Measurements from ENCODE around the gene B3GNT2.

B3GNT2 gene

GRCh38 chr2:62207491-62207890 is 11.6 kb downstream of the B3GNT2 start:
- no peak for DNase-seq

DNA sequence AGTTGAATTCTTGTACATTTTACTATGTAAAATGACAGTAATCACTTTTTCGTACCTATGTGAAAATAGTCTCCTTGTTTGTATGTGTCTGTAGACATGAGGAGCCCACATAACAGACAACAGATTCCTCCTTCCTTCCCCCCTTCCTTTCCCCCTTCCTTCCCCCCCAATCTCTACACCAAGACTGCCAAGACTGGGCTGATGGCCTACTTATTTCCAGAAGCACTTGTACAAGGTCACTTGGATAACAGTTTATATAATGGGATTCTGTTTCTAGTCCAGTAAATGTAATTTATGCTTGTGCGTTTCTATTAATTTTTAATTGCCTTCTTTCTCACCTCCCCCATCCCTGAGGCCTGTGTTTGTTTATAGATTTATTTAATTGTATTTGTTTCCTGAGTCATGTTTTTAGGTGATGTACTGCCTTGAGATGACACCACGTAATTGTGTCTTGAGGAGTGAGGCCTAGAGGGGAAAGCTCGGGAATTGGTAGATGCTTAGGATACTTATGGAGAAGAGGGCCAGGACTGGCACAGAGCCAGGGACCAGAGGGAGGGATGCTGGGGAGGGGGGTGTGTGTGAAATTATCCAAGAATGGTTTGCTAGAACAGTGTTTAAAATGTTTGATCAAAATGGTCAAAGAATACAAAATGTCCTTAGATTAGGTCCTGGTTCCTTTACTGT is 12.3 kb downstream of the B3GNT2 start:
- DNase-seq = no peak

DNA sequence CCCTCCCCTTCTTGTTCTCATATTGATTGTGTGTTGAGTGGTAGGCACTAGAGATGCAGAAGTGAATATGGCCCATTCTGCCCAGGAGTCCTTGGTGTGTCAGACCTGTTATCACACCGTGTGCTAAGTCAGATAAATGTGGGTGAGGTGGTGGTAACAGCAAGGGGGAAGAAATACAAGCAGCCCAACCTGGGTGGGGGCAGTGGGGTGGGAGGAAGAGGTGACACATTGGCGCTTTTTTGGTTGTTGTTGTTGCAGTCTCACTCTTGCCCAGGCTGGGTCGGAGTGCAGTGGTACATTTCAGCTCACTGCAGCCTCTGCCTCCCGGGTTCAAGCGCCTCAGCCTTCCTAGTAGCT is 12.8 kb downstream of the B3GNT2 start:
- DNase-seq = no peak

DNA sequence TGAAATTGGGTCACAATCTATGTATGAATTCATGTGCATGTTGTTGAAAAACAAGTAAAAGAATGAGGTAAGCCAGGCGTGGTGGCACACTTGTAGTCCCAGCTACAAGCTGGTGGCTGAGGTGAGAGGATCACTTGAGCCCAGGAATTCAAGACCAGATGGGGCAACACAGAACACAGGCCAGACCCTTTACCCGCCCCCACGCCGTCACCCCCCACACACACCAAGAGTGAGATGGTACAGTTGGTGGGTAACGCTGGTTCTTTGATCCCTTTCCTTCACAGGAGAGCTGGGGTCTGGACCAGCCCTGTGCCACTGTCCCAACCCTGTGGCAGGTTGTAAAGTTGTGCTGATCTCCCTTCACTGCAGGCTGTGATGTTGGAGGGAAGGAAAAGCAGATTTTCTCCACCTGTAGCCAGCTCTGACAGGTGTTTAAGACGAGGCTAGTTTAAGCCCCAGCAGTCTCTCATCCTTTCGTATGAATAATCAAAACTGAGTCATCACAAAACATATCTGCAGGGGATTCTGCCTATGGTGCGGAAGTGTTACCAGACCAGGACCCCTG is 13.6 kb downstream of the B3GNT2 start:
- no peak for DNase-seq

GRCh38 chr2:62215306-62216064 is 19.6 kb downstream of the B3GNT2 start:
- peak; percentile 77 for DNase-seq

GRCh38 chr2:62216113-62216512 is 20.2 kb downstream of the B3GNT2 start:
- no peak for DNase-seq

DNA sequence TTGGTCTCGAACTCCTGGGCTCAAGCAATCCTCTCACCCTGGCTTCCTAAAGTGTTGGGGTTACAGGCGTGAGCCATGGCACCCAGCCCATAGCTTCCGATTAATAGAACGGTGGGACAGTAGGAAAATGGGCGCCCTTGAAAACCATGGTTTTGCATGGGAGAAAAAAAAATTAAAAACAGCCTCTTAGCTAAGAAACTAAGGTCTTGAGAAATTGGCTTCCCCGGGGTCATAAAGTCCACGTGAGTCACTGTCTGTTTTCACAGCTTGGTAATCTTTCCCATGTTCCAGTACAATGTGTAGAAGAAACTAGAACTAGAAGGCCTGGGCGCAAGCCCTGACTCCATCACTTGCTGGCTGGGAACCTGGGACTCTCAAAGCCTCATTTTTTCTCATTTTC is 20.7 kb downstream of the B3GNT2 start:
- DNase-seq = no peak

DNA sequence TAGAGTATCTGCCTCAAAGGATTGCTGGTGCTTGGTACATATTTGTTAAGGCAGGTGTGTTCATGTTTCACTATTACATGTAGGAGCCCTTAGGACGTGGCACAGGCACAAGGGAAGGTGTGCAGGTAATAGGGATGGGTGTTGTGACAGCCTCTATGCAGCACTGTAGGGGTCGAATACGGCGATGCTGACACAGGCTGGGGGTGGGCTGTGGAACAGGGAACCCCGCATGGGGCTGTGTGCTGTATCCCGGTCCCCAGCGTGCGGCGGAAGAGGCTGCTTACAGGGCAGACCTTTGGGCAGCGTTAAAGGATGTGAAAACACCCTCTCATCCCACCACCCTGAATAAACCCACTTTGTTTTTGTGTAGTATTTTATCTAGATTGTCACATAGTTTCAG is 21.5 kb downstream of the B3GNT2 start:
- no peak for DNase-seq

GRCh38 chr2:62217970-62218369 is 22.1 kb downstream of the B3GNT2 start:
- DNase-seq = no peak

DNA sequence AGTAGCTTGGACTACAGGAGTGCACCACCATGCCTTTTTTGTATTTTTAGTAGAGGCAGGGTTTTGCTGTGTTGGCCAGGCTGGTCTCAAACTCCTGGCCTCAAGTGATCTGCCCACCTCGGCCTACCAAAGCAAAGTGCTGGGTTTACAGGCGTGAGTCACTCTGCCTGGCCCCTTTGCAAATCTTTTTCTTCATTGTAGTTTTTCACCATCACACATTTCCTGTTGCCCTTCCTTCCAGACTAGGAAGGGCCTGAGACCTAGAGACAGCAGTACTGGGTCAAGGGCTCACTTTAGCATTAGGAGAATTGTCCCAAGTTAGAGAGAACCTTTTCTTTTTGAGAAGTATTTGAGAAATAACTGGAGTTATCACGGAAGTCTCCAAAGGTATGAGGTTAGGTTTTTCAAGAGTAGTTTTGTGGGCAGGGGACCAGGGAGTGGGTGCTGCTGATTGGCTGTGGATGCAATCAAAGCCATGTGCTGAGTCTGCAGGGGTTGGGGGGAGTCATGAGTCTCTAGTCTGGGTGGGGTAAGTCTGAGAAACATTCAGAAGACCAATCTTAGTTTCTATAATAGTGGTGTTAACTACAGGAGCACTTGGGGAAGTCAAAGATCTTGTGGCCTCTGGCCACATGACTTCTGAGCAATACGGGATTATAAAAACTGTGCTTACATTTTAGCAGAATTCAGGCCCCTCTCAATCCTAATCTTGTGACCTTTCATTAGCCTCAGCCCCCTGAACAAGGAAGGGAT is 23.7 kb downstream of the B3GNT2 start:
- DNase-seq = no peak

- no peak for DNase-seq
These were observed 25.2 kb downstream of the B3GNT2 start for GRCh38 chr2:62221141-62221540.

DNA sequence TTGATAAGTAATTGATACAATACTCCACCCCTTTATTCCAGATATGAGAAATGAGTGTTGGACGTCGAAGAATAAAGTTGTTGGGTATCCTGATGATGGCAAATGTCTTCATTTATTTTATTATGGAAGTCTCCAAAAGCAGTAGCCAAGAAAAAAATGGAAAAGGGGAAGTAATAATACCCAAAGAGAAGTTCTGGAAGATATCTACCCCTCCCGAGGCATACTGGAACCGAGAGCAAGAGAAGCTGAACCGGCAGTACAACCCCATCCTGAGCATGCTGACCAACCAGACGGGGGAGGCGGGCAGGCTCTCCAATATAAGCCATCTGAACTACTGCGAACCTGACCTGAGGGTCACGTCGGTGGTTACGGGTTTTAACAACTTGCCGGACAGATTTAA is 26.3 kb downstream of the B3GNT2 start:
- no peak for DNase-seq

- DNase-seq = no peak
These were observed 26.8 kb downstream of the B3GNT2 start for GRCh38 chr2:62222674-62223073.

GRCh38 chr2:62224976-62225375 is 29.1 kb downstream of the B3GNT2 start:
- DNase-seq = no peak

DNA sequence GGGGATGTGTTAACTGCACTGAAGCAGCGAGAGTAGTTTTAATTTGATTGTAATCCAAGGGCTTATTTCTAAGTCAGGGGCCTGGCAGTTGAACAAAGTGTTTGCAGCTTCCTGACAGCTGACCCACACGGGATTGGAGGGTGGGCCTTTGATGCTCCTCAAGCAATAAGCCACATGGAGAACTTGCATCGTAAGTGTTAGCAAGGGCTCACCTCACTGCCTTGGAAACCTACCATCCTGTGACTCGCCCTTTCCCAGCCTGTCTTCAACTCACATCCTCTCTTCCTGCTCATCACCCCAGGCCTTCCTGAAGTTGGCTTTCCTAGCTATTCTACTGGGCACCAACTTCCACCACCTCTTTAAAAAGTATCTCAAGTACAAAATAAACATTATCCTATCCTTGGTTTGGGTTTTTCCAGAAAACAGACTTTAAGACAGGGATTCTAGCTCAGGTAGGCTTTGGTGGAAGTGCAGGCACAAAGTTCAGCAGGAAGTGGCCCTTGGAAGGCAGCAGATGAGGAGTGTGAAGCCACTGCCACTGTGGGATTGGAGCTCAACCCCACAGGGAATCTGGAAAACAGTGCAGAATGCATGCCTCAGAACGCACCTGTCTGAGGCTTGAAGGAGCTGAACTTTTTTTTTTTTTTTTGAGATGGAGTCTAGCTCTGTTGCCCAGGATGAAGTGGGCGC is 31.6 kb downstream of the B3GNT2 start:
- no peak for DNase-seq

DNA sequence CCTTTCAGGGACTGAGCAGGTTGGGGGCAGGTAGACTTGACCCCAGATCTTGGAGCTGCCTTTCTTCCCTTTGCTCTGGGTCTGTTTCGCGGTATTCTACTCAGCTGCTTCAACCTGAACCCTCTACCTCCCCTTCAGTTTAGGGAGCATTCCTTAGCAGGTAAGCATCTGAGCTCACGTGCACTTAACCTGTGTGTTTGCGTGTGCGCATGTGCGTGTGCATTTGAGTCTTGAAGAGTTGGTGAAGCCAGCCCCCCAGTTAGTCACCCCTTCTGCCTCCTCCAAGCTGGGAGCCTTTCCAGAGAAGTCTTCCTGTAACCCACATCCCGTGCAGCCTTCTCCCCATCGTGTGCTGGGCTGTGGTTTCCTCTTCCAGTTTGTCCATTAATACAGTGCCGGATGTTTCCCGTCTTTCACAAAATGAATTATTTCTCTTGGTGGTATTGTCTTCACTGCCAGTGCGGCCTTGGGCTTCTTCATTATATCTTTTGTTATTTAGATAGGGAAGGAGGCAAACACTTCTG is 33.2 kb downstream of the B3GNT2 start:
- DNase-seq = no peak

DNA sequence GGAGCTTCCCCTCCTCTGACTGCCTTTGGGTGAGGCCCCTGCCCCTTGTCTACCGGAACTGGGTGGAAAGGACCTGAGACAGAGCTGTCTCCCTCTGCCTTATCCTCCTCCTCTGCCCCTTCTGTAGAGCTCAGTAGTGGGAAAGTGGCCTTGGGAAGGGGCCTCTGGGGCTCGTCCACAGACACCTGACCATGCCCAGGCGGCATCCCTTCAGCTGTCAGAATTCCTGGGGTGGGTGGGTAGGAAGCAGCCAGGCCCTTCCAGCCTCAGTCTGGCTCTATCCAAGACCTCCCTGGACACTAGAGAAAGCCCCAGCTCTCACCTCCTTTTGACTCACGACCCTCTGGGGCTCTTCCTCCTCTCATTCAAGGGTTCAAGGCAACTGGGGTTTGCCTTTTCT is 35.6 kb downstream of the B3GNT2 start:
- no peak for DNase-seq

DNA sequence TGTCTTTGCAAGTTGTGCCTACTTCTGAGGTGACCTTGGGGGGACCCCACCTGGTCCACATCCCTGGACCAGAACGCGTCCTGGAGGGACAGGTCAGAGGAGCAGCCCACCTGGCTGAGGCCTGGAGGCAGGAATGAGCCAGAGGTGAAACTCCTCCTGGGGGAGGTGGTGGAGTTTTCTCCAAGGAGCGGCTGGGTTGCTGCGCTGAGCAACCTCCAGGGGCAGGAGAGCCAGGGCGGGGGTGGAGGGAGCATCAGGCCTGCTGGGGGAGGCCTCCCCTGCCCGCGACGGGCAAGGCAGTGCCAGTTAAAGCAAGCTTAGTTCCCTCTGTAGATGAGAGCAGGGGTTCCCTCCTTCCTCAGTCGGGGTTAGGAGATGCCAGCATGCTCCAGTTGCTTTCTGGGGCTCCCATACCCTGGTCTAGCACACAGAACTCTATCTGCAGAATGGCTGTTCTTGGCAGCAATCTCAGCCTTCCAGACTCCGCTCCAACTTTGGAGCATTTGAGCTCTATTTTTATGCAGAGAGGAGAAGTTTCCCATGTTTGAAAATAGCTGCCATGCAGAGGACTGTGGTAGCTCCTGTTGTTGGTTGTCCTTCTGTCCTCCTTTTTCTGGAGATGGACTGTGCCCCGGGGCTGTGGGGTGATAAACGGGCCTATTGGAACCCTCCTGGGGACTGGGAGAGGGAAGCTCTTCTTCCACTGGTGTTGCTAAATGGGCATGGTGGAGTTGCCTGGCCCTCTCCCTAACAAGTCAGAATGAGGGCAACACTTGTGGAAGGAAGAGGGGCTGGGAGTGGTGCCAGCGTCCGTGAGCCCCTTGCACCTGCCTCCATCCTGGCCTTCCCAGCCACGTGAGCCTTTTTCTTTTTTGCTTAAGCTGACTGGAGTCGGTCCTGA is 39.1 kb downstream of the B3GNT2 start:
- no peak for DNase-seq

- DNase-seq = no peak
These were observed 40.6 kb downstream of the B3GNT2 start for GRCh38 chr2:62236499-62236898.

- DNase-seq = no peak
These were observed 42.3 kb downstream of the B3GNT2 start for GRCh38 chr2:62238236-62238635.

DNA sequence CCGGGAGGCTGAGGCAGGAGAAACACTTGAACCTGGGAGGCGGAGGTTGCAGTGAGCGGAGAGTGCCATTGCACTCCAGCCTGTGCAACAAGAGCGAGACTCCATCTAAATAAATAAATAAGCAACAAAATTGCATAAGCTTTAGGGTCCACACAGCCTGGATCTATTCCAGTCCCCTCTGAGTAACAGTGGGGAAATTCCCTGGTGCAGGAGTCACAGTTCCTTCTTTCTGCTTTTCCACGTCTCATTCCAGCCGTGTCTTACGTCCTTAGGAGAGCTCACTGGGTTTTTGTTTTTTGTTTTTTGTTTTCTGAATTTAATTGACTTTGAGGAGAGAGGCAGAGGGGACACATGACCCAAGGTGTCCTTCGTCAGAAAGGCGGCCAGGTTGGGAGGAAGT is 44.6 kb downstream of the B3GNT2 start:
- no peak for DNase-seq

DNA sequence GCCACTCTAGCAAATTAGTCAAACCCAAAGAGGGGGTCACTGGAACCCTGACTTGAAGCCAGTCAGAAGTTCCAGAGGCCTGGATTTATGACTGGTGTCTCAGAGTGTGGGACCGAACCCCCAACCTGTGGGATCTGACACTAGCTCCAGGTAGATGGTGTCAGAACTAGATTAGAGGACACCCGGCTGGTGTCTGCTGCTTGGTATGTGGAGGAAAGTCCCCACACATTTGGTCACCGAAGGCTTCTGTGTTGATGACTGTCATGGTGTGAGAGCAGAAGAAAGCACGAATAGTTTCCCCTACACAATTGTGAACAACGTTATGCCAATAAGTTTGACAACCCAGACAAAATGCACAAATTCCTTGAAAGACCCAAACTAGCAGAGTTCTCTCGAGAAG is 48.1 kb downstream of the B3GNT2 start:
- DNase-seq = no peak
